WTC11 (cell line): ENCODE results near the gene CHTF8. TPM values are rescaled to one million over a fixed set of nuclear protein-coding genes. Genes with fewer than 3 reads are reported as not detected.

ENCODE experiments used
- ATAC-seq: fragments of 200-7000 bp; cut with Tn5 transposase; 2 replicates; pipeline ENCODE4 v1.10.0; 2021; ENCODE audit warnings: mild to moderate bottlenecking, moderate library complexity
- CTCF ChIA-PET: fragments of 300-600 bp; sonication (Branson Sonifier 250); formaldehyde crosslinking; loops from one replicate; lab custom pipeline; 2021; ENCODE audit warnings: antibody characterized with exemption; lab: Charles Lee
- POLR2A ChIA-PET: fragments of 350-600 bp; sonication (Branson Sonifier 250); formaldehyde crosslinking; loops from one replicate; lab custom pipeline; 2021; ENCODE audit warnings: antibody characterized with exemption; lab: Charles Lee
- DNase-seq: peaks from one replicate; pipeline ENCODE4 v3.0.0; 2021; ENCODE audit warnings: low spot score
- H3K27ac Mint-ChIP-seq: 2 replicates; pipeline ENCODE4 v1.8.0; 2021; ENCODE audit warnings: mixed read lengths
- H3K27me3 Mint-ChIP-seq: 2 replicates; pipeline ENCODE4 v1.8.0; 2021; ENCODE audit warnings: low read depth, mild to moderate bottlenecking, moderate library complexity, mixed read lengths
- H3K36me3 Mint-ChIP-seq: 2 replicates; pipeline ENCODE4 v1.8.0; 2021; ENCODE audit warnings: mixed read lengths
- H3K4me1 Mint-ChIP-seq: 2 replicates; pipeline ENCODE4 v1.8.0; 2022; ENCODE audit warnings: mixed read lengths
- H3K4me3 Mint-ChIP-seq: 2 replicates; pipeline ENCODE4 v1.8.0; 2021; ENCODE audit warnings: mild to moderate bottlenecking, moderate library complexity, mixed read lengths
- H3K9me3 Mint-ChIP-seq: 2 replicates; pipeline ENCODE4 v1.8.0; 2021; ENCODE audit warnings: mixed read lengths
- ATF1 ChIP-seq: sonication (generic); formaldehyde crosslinking; IDR thresholded peaks from 2 replicates; pipeline ENCODE4 v1.8.1; 2023; ENCODE audit warnings: mild to moderate bottlenecking, moderate library complexity, missing genetic modification reagents
- ESRRA ChIP-seq: sonication (generic); formaldehyde crosslinking; IDR thresholded peaks from 2 replicates; pipeline ENCODE4 v1.8.1; 2022; ENCODE audit warnings: mild to moderate bottlenecking, missing genetic modification reagents, borderline replicate concordance
- JUN ChIP-seq: sonication (generic); formaldehyde crosslinking; IDR thresholded peaks from 2 replicates; pipeline ENCODE4 v1.8.0; 2023; ENCODE audit warnings: mild to moderate bottlenecking, missing genetic modification reagents
- NR1H2 ChIP-seq: sonication (generic); formaldehyde crosslinking; IDR thresholded peaks from 2 replicates; pipeline ENCODE4 v1.9.0; 2021; ENCODE audit warnings: mild to moderate bottlenecking, moderate library complexity, missing genetic modification reagents
- NR3C1 ChIP-seq: sonication (generic); formaldehyde crosslinking; conservative IDR thresholded peaks from 2 replicates; pipeline ENCODE4 v1.8.1; 2023; ENCODE audit warnings: low read depth, mild to moderate bottlenecking, missing genetic modification reagents
- TEAD1 ChIP-seq: sonication (generic); formaldehyde crosslinking; IDR thresholded peaks from 2 replicates; pipeline ENCODE4 v1.8.0; 2022; ENCODE audit warnings: mild to moderate bottlenecking, missing genetic modification reagents
- ZNF263 ChIP-seq: sonication (generic); formaldehyde crosslinking; IDR thresholded peaks from 2 replicates; pipeline ENCODE4 v1.8.1; 2022; ENCODE audit warnings: low read depth, mild to moderate bottlenecking, moderate library complexity, missing genetic modification reagents
- total RNA-seq: library from RNA; stranded (reverse); gene quantifications from 3 replicates; pipeline ENCODE4 v1.2.3, GENCODE V29; 2021
- TF ChIP-seq, protein P1 (sequence below): fragments of 200-600 bp; IDR thresholded peaks from 2 replicates; pipeline ENCODE4 v1.8.0; 2022; ENCODE audit warnings: antibody characterized with exemption
- TF ChIP-seq, protein P2 (sequence below): sonication (generic); formaldehyde crosslinking; IDR thresholded peaks from 2 replicates; pipeline ENCODE4 v1.8.0; 2022; ENCODE audit warnings: mild to moderate bottlenecking, missing genetic modification reagents
- TF ChIP-seq, protein P3 (sequence below): sonication (generic); formaldehyde crosslinking; IDR thresholded peaks from 2 replicates; pipeline ENCODE4 v1.8.1; 2022; ENCODE audit warnings: mild to moderate bottlenecking, moderate library complexity, missing genetic modification reagents
- TF ChIP-seq, protein P4 (sequence below): sonication (generic); formaldehyde crosslinking; IDR thresholded peaks from 2 replicates; pipeline ENCODE4 v1.8.1; 2023; ENCODE audit warnings: mild to moderate bottlenecking, missing genetic modification reagents, borderline replicate concordance
- TF ChIP-seq, protein P5 (sequence below): sonication (generic); formaldehyde crosslinking; IDR thresholded peaks from 2 replicates; pipeline ENCODE4 v1.8.0; 2023; ENCODE audit warnings: mild to moderate bottlenecking, missing genetic modification reagents
- TF ChIP-seq, protein P6 (sequence below): sonication (generic); formaldehyde crosslinking; IDR thresholded peaks from 2 replicates; pipeline ENCODE4 v1.8.1; 2022; ENCODE audit warnings: mild to moderate bottlenecking, missing genetic modification reagents, moderate library complexity, borderline replicate concordance
- TF ChIP-seq, protein P7 (sequence below): sonication (generic); formaldehyde crosslinking; IDR thresholded peaks from 2 replicates; pipeline ENCODE4 v1.8.0; 2022; ENCODE audit warnings: missing genetic modification reagents
- TF ChIP-seq, protein P8 (sequence below): sonication (generic); formaldehyde crosslinking; IDR thresholded peaks from 2 replicates; pipeline ENCODE4 v1.8.1; 2023; ENCODE audit warnings: mild to moderate bottlenecking, missing genetic modification reagents, moderate library complexity

CHTF8 gene
- total RNA-seq, 1 experiment from 2014 or later, result 115 TPM

DNA sequence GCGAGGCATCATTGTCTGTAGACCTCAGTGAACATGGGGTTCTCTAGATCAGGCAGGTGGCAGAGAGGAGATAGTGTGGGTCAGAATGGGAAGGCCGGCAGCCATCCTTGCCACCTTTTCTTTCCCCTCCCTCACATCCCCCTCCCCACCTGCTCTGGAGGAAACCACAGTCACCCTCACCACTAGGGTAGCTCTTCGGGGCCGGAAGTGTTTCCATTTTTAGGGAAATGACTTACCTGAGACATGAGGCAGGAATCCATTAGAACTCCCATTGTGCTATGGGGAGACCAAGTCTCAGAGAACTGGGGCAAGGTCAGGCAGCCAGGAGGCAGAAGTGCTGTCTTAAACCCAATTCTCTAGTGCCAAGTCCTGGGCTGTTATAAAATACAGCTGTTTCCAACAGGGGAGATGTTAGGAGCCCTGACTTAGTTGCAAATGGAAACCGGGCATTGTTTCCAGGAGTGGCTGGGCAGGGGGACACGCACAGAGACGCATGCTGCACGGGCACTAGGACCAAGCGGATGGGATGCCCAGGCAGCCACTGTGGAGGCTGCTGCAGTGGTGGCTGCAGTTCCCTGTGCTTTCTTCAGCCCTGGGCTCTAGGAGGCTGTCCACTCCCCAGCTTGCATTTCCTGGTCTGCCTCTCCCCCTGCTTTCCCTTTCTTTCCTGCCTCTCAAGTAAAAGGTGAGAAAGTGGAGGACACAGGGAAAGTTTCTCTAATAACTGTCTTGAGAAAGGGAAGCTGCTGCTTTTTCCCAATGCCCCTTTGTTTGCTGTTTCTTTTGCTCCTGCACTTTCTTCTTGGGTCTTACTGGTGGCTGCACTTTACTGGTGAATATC lies 24.1 kb downstream of the CHTF8 start (continued):
- TF ChIP-seq TEAD1 (peak; percentile 57; the same call in 1 of the 2 replicates), NR3C1 (peak; percentile 63; the same call in 1 of the 2 replicates)
- TF ChIP-seq, protein P1, sequence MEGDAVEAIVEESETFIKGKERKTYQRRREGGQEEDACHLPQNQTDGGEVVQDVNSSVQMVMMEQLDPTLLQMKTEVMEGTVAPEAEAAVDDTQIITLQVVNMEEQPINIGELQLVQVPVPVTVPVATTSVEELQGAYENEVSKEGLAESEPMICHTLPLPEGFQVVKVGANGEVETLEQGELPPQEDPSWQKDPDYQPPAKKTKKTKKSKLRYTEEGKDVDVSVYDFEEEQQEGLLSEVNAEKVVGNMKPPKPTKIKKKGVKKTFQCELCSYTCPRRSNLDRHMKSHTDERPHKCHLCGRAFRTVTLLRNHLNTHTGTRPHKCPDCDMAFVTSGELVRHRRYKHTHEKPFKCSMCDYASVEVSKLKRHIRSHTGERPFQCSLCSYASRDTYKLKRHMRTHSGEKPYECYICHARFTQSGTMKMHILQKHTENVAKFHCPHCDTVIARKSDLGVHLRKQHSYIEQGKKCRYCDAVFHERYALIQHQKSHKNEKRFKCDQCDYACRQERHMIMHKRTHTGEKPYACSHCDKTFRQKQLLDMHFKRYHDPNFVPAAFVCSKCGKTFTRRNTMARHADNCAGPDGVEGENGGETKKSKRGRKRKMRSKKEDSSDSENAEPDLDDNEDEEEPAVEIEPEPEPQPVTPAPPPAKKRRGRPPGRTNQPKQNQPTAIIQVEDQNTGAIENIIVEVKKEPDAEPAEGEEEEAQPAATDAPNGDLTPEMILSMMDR, result no peak
- TF ChIP-seq, all 79 proteins: peak for 11

DNA sequence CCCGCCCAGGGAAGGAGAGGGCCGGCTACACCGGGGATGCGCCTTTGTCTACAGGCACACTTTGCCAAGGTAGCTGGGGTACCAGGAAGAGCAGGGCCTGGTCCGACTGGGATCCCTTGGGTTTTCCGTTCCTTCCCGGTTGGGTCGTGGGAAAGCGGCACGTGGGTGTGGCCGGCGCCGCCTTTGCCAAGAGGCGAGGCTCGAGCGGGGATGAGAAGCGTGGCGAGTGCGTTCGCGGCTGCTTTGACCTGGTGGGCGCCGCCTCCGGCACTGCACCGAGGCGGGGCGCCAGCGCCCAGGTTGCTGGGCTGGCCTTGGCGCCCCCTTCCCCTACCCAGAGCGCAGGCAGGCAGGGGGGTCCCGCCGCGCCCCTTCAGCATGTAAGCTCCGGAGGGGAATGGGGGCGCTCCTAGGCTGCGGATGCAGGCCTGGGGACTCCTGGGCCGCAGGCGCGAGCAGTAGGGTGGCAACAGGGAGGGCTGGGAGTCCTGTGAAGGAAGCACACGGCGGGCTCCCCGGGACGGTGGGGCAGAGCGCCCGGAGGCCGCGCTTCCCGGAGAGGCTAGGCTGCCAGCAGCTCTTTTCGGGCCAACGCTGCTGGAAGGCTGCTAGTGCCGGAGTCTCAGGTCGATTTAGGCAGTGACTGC lies 24.9 kb downstream of the CHTF8 start:
- ChIA-PET CTCF (interaction anchor here (0.9 to 1.9 kb wide), 10 partner anchors 11 to 119 kb away, joined by 3 to 9 read pairs (median 4); no protein-coding TSS in a partner anchor), POLR2A (interaction anchor here (0.9 kb wide), 1 partner anchor 29 kb away, joined by 3 read pairs; no protein-coding TSS in a partner anchor)
- DNase-seq, result peak; percentile 52
- Mint-ChIP-seq H3K9me3 (no peaks in the 10 kb centered on the region), H3K27ac (peak overlapping the region; percentile 80), H3K36me3 (peaks cover 28% of the 10 kb centered on the region), H3K4me3 (peak overlapping the region; percentile 88), H3K4me1 (peaks cover 63% of the 10 kb centered on the region), H3K27me3 (peaks cover 6% of the 10 kb centered on the region; the same call in 1 of the 2 replicates)
- peak; percentile 8 for ATAC-seq
- TF ChIP-seq, protein P2, sequence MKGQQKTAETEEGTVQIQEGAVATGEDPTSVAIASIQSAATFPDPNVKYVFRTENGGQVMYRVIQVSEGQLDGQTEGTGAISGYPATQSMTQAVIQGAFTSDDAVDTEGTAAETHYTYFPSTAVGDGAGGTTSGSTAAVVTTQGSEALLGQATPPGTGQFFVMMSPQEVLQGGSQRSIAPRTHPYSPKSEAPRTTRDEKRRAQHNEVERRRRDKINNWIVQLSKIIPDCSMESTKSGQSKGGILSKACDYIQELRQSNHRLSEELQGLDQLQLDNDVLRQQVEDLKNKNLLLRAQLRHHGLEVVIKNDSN (CRISPR knock-in tag), result peak; percentile 60; the same call in 1 of the 2 replicates
- TF ChIP-seq ZNF263, result no peak
- TF ChIP-seq NR1H2 (CRISPR knock-in tag), result no peak
- TF ChIP-seq, protein P3, sequence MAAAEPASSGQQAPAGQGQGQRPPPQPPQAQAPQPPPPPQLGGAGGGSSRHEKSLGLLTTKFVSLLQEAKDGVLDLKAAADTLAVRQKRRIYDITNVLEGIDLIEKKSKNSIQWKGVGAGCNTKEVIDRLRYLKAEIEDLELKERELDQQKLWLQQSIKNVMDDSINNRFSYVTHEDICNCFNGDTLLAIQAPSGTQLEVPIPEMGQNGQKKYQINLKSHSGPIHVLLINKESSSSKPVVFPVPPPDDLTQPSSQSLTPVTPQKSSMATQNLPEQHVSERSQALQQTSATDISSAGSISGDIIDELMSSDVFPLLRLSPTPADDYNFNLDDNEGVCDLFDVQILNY, result 0 out of 2 replicates have a peak, but pooled peaks have one; percentile 8
- no peak for TF ChIP-seq JUN (CRISPR knock-in tag)
- TF ChIP-seq, protein P4, sequence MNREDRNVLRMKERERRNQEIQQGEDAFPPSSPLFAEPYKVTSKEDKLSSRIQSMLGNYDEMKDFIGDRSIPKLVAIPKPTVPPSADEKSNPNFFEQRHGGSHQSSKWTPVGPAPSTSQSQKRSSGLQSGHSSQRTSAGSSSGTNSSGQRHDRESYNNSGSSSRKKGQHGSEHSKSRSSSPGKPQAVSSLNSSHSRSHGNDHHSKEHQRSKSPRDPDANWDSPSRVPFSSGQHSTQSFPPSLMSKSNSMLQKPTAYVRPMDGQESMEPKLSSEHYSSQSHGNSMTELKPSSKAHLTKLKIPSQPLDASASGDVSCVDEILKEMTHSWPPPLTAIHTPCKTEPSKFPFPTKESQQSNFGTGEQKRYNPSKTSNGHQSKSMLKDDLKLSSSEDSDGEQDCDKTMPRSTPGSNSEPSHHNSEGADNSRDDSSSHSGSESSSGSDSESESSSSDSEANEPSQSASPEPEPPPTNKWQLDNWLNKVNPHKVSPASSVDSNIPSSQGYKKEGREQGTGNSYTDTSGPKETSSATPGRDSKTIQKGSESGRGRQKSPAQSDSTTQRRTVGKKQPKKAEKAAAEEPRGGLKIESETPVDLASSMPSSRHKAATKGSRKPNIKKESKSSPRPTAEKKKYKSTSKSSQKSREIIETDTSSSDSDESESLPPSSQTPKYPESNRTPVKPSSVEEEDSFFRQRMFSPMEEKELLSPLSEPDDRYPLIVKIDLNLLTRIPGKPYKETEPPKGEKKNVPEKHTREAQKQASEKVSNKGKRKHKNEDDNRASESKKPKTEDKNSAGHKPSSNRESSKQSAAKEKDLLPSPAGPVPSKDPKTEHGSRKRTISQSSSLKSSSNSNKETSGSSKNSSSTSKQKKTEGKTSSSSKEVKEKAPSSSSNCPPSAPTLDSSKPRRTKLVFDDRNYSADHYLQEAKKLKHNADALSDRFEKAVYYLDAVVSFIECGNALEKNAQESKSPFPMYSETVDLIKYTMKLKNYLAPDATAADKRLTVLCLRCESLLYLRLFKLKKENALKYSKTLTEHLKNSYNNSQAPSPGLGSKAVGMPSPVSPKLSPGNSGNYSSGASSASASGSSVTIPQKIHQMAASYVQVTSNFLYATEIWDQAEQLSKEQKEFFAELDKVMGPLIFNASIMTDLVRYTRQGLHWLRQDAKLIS, result no peak
- no peak for TF ChIP-seq ATF1 (CRISPR knock-in tag)
- TF ChIP-seq, protein P5, sequence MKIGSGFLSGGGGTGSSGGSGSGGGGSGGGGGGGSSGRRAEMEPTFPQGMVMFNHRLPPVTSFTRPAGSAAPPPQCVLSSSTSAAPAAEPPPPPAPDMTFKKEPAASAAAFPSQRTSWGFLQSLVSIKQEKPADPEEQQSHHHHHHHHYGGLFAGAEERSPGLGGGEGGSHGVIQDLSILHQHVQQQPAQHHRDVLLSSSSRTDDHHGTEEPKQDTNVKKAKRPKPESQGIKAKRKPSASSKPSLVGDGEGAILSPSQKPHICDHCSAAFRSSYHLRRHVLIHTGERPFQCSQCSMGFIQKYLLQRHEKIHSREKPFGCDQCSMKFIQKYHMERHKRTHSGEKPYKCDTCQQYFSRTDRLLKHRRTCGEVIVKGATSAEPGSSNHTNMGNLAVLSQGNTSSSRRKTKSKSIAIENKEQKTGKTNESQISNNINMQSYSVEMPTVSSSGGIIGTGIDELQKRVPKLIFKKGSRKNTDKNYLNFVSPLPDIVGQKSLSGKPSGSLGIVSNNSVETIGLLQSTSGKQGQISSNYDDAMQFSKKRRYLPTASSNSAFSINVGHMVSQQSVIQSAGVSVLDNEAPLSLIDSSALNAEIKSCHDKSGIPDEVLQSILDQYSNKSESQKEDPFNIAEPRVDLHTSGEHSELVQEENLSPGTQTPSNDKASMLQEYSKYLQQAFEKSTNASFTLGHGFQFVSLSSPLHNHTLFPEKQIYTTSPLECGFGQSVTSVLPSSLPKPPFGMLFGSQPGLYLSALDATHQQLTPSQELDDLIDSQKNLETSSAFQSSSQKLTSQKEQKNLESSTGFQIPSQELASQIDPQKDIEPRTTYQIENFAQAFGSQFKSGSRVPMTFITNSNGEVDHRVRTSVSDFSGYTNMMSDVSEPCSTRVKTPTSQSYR (CRISPR knock-in tag), result no peak
- TF ChIP-seq, protein P6, sequence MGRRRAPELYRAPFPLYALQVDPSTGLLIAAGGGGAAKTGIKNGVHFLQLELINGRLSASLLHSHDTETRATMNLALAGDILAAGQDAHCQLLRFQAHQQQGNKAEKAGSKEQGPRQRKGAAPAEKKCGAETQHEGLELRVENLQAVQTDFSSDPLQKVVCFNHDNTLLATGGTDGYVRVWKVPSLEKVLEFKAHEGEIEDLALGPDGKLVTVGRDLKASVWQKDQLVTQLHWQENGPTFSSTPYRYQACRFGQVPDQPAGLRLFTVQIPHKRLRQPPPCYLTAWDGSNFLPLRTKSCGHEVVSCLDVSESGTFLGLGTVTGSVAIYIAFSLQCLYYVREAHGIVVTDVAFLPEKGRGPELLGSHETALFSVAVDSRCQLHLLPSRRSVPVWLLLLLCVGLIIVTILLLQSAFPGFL (CRISPR knock-in tag), result no peak
- TF ChIP-seq, protein P7, sequence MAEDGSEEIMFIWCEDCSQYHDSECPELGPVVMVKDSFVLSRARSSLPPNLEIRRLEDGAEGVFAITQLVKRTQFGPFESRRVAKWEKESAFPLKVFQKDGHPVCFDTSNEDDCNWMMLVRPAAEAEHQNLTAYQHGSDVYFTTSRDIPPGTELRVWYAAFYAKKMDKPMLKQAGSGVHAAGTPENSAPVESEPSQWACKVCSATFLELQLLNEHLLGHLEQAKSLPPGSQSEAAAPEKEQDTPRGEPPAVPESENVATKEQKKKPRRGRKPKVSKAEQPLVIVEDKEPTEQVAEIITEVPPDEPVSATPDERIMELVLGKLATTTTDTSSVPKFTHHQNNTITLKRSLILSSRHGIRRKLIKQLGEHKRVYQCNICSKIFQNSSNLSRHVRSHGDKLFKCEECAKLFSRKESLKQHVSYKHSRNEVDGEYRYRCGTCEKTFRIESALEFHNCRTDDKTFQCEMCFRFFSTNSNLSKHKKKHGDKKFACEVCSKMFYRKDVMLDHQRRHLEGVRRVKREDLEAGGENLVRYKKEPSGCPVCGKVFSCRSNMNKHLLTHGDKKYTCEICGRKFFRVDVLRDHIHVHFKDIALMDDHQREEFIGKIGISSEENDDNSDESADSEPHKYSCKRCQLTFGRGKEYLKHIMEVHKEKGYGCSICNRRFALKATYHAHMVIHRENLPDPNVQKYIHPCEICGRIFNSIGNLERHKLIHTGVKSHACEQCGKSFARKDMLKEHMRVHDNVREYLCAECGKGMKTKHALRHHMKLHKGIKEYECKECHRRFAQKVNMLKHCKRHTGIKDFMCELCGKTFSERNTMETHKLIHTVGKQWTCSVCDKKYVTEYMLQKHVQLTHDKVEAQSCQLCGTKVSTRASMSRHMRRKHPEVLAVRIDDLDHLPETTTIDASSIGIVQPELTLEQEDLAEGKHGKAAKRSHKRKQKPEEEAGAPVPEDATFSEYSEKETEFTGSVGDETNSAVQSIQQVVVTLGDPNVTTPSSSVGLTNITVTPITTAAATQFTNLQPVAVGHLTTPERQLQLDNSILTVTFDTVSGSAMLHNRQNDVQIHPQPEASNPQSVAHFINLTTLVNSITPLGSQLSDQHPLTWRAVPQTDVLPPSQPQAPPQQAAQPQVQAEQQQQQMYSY (CRISPR knock-in tag), result 0 out of 2 replicates have a peak, but pooled peaks have one; percentile 0
- 0 out of 2 replicates have a peak, but pooled peaks have one; percentile 36 for TF ChIP-seq ESRRA (CRISPR knock-in tag)
- TF ChIP-seq, protein P8, sequence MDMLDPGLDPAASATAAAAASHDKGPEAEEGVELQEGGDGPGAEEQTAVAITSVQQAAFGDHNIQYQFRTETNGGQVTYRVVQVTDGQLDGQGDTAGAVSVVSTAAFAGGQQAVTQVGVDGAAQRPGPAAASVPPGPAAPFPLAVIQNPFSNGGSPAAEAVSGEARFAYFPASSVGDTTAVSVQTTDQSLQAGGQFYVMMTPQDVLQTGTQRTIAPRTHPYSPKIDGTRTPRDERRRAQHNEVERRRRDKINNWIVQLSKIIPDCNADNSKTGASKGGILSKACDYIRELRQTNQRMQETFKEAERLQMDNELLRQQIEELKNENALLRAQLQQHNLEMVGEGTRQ (CRISPR knock-in tag), result peak; percentile 29; the same call in 1 of the 2 replicates
